HG02763 (cell line): Measurements from ENCODE around the gene CTIF.

Experiments
- ATAC-seq: cut with Tn5 transposase; IDR thresholded peaks from one replicate; pipeline ENCODE4 v1.9.1; 2021; ENCODE audit warnings: mild to moderate bottlenecking, moderate library complexity; ENCODE audit not compliant: unreplicated experiment

The CTIF gene

DNA sequence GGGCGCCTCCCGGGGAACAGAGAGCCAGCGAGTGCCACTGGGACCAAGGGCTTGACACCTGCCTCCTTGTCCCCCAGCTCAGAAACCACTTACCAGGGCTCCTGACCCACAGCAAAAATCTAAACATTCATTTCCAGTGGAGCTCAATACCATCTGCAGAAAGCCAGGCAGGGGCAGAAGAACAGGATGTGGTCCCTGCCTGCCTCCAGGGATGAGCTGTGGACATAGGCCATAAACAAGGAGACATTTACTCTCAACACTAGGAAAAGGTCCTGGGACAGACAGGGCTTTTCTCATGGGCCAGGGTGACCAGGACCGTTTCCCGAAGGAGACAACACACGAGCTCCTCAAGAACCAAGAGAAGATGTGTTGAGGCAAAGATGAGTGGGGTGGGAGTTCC is 203.0 kb downstream of the CTIF start:
- no peak for ATAC-seq

DNA sequence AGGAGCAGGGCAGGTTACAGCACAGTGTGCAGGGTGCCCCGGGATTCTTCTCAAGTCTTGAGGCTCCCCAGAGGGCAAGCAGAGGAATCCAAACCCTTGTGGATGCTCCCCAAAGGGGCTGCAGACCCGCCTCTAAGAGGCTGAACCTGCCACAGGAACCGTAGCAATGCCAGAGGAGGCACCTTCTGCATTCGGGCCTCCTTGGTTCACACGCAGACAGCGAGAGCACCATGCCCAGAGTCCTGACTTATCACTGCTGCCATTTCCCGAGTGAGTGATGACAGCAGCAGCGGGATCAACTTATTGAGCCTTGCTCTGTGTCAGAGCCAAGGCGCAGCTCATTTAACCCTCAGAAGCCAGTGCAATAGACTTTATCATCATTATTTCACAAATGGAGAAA is 203.5 kb downstream of the CTIF start:
- ATAC-seq, result no peak

DNA sequence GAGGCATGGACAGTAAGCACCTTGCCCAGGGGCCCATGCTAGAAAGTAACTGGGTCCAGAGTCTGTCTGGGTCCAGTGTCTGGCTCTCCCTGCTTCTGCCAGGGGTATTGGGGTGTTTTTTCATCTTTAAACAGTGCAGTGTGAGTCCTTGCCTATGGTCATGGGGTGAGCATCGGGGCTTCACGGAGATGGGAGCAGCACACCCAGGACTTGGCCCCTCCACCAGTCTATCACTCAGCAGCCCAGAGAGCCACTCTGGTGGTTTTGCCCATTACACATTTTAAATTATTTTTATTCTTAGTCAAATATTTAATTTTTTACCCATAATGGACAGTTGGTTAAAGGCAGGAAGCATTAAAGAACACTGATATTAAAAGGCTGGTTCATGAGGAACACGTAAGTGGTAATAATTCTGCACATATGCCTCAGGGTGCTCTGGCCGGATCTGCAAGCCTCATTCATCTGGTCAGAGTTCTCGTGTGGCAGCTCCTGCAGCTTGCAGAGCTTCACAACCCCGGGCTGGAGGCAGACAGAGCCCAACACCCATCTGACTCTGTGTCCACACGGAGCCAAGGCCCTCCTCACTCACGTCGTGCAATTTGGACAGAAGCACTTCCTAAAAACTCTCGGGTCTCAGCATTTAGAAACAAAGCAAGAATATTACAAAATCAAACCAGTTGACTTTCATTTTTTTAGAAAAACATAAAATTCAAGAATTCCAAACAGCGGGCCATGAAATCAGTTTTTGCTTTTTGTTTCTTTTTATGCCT is 204.1 kb downstream of the CTIF start:
- no peak for ATAC-seq

DNA sequence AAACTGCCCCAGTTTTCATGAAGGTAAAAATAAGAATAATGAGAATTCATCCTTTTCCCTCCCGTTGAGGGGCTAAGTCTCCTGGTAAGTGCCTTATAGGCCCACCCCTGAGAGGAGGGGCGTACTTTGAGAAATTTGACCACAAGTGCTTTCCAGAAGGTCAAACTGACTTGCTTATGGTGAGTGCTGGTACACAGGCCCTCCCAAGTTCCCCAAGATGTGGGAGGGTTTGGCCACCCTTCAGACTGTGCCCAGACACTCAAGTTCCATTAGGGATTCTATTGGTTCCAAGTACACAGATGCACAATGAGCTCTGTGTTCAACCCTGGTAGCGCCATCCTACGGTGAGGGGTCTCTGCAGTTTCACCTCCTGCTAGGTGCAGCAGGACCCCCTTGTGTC is 205.1 kb downstream of the CTIF start:
- no peak for ATAC-seq

DNA sequence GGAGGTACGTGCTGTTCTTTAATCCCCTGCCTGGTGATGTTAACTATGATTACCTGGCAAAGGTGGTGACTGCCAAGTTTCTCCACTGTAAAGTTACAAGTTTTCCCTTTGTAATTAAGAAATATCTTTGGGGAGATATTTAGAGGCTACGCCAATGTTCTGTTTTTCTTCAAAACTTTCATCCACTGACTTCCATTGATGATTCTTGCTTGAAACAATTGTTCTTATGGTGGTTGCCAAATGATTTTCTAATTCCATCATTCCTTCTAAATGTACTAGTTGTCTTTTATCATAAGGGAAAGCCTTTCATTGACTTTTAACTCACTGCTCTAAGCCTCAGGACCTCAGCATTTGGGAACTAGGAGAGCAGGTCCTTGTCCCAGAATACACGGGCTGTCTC is 206.5 kb downstream of the CTIF start:
- ATAC-seq, result no peak

DNA sequence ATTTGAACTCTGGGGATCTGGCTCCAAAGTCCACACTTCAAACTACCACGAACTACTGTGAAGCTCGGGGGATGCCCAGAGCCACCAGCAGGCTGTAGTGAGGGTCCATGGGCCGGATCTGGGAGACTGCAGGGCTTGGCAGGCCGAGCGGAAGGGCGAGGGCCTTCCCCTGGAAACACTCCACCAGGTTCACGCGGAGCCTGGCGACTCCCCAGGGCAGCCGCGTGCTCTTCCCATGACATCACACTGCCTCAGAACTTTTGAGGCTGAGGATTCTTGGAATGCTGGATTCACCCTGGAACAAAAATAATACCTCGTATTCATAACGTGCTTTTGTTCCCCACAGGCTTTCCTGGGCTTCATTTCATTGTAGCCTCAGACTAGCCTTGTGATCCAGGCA is 210.9 kb downstream of the CTIF start:
- no peak for ATAC-seq

DNA sequence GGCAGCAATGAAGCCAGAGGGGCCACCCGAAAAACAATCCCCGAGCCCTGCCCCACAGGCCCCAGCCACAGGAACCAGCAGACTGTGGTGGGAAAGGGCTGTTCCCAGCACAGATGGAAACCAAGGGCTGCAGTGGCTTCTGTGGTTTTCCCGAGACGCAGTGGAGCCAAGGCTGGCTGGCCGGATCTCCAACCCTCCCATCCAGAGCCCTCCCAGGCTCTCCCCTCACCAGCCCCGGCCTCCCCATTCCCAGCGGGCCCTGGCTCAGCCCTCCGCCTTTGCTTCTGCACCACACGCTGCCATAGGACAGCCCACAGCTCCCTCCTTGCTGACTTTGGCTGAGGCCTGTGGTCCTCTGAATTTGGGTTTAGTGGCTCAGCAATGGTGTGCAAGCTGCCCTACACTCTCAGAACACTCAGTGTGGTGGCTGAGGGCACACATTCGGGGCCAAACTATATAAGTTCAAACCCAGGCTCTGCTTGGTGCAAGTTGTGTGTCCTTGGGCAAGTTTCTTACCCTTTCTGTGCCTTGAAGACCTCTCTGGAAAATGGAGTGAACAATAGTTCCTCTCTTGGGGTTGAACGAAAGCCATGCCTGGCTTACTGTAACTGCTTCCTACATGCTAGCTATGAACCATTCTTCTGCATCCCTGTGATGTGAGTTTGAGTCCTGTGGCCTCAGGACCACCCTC is 211.8 kb downstream of the CTIF start:
- no peak for ATAC-seq

DNA sequence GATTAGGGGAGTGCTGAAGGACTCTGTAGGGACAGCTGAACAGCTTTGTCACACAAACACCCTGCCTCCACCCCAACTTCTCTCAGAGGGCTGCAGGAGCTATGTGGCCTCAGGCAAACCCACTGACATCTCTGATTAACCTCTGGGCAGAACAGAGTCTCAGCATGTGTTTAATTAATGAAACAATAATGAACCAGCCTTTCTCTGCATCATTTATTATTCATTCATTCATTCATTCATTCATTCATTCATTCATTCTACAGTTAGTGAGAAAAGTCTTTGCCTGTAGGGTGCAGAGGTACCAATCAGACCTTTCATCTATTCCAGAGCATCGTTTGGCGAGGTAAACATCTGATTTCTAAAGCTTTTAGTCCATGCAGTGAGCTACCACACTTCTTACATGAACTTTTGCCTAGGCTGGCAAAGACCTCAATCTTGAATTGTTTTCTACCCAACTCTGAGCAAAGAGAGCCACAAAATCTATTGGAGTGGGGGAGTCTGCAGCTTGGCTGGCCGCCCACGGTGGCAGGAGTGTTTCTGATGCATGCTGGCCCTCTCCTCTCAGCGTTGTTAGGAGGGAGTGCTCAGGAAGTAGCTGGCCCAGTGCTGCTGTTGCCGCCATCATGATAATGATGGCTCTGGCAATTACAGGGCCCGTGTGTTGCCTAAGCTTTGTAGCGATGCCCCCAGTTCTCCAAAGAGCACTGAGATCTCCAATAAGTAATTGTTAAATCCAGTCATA is 213.1 kb downstream of the CTIF start:
- ATAC-seq, result no peak

DNA sequence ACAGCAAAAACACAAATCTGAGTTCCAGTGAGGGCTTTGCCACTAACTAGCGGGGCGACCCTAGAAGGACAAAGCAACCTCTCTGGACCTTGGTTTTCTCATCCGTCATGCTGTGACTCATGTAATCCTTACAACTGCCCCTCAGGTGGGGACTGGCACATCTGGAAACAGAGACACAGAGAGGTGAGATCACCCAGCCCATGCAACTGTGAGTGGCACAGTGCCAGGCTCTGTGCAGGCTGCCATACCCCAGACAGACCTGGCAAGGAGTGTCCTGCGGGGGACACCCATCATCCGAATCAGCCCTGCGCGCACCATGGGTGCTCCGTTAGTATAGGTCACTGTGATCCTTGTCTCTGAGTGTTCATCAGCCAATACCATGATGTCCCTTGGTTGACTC is 213.6 kb downstream of the CTIF start:
- ATAC-seq, result no peak

DNA sequence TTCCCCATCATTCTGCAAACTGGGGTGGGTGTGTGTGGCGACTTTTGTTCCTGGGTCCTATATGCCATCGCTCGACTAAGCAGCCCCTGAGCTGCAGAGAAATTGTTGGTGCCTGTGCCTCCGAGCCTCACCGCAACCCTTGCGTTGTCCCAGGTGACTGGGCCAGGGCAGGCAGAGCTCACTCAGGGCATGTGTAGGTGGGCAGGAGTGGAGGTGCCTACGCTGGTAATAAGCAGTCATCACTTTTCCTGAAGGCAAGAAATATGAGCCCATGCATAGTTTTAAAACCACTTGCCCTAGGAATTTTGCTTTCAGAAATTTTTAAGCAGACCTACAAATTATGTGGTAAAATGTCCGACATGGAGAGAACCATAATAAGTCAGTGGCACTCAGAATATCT is 214.1 kb downstream of the CTIF start:
- ATAC-seq, result no peak

DNA sequence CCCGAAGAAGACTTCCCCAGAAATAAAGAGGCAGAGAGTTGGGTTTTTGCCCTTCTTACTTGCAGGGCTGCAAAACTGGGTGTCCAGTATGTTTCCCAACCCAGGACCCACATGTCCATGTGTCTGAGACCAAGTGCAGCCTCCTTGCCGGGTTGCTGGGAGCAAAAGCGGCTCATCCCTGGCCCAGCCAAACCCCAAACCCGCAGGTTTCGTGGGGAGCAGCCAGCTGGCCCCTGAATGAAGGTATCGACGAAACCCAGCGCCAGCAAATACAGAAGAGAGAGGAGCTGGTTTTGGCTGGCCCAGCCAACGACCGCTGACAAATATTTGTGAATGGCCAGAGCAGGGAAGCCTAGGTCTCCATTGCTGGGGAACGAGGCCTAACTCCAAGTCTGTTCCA is 214.9 kb downstream of the CTIF start:
- ATAC-seq, result no peak

DNA sequence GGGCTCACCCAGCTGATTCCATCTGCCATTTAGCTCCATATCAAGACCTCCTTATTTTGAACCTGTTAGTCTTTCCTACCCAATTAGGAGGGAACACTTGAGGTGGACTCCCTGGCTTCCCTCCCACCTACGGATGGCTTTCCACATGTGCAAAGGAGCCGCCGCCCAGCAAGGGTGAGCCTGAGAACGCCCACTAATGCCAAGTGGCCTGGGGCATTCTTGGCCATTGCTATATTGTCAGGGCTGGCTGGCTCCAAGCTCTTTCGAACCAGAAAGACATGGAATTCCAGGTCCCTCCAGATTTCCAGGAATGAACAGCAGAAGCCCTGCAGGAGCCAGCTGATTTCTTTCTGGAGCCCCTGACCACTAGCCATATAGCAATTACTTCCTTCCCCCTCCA is 215.7 kb downstream of the CTIF start:
- ATAC-seq, result no peak

DNA sequence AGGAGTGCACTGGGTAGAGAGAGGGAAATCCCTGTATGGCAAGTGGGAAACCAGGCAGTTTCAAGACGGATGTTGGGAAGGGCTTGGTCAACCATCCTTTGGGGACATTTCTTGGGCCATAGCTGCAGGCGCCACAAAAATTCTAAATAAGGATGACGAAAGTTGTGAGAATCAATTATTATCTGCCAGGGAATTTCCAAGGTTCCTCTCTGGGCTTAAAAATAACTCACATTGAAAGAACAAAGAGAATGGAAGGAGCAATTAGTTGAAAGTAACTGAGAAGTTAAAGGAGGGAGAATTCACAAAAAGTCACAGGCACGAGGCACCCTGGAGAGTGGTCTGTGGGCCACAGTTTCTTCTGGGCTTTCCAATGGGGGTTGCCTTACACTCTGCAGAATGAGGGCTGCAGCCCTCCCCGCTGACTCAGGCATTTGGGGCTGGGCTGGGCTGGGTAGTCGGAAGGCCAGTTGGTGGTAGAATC is 216.2 kb downstream of the CTIF start:
- ATAC-seq, result no peak

DNA sequence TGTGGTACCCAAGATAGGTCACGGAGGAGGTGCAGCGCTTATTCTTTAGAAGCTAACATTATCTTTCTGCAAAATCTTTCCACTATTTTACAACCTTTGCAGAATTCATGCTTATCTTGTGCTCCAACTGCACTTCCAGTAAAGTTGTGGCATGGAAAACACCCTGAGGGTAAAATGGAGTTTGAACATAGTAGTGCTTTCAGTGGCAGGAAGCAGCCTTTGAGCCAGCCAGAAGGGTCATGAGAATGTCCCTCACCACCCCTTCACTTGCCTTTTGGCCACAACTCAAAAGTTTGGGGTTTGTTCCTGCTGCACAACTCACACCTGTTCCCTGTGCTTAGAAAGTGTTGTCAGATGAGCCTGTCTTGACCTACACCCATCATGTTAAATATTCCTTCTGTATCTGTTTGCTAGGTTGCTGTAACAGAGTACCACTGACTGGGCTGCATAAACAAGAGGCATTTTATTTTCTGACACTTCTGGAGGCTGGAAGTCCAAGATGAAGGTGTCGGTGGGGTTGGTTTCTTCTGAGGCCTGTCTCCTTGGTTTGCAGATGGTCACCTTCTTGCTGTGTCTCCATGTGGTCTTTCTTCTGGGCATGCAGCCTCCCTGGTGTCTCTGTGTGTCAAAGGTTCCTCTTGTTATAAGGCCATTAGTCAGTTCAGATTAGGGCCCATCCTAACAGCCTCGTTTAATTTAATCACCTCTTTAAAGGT is 217.8 kb downstream of the CTIF start:
- no peak for ATAC-seq

DNA sequence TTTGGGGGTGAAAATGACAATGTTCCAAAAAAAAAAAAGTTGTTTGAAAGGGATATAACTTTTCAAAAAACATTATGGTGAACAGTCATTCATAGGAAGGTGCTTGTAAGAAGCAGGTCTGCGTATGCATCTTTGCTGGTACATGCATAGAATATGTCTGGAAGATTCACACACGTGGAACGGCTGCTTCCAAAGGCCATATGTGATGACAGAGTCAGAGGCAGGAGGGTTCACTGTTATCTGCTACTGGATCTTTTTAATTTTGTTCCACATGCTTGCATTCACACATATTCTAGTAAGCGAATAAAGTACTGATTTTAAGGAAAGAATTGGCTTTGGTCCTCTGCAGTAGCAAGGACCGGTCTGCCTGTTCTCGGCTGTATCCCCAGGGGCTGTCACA is 218.5 kb downstream of the CTIF start:
- ATAC-seq, result no peak

DNA sequence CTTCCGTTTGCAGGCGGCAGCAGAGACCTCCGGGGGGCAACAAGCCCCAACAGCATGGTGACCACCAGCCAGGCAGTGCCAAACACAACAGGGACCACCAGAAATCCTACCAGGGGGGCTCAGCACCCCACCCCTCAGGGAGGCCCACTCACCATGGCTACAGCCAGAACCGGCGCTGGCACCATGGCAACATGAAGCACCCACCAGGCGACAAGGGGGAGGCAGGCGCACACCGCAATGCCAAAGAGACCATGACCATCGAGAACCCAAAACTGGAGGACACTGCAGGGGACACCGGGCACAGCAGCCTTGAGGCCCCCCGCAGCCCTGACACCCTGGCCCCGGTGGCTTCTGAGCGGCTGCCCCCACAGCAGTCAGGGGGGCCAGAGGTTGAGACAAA is 219.1 kb downstream of the CTIF start:
- no peak for ATAC-seq

DNA sequence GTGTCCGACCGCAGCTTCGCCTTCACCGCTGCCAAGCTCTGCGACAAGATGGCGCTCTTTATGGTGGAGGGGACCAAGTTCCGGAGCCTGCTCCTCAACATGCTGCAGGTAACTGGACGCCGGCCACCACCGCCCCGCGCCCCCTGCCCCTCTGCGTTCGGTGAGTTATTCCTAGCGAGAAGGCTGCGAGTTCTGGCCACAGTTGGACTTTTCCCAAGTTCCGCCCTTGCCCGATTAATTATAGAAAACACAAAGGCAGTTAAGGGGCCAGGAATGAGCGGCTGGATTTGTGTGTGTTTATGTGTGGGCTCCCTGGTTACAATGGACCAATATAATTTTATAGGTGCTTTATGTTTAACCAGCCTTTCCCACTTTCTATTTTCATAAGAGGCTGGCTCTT is 222.8 kb downstream of the CTIF start:
- ATAC-seq, result no peak

DNA sequence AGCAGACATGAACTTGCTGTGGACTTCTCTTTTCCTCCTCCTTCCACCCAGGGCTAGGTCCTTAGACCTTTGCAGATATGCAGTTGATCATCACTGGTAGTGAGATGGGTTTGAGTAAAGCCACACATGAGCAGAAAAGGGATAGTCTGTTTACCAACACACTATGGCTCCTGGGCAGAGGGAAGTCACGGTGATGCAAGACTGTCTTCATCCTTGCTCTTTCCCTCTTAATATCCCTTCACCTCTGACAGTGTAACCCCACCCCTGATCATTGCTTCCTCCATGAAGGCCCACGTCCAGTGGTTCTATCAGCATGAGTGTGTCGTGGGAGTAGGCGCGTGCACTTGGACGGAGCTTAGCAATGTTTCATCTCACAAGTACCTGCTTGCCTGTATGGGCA is 223.2 kb downstream of the CTIF start:
- no peak for ATAC-seq

DNA sequence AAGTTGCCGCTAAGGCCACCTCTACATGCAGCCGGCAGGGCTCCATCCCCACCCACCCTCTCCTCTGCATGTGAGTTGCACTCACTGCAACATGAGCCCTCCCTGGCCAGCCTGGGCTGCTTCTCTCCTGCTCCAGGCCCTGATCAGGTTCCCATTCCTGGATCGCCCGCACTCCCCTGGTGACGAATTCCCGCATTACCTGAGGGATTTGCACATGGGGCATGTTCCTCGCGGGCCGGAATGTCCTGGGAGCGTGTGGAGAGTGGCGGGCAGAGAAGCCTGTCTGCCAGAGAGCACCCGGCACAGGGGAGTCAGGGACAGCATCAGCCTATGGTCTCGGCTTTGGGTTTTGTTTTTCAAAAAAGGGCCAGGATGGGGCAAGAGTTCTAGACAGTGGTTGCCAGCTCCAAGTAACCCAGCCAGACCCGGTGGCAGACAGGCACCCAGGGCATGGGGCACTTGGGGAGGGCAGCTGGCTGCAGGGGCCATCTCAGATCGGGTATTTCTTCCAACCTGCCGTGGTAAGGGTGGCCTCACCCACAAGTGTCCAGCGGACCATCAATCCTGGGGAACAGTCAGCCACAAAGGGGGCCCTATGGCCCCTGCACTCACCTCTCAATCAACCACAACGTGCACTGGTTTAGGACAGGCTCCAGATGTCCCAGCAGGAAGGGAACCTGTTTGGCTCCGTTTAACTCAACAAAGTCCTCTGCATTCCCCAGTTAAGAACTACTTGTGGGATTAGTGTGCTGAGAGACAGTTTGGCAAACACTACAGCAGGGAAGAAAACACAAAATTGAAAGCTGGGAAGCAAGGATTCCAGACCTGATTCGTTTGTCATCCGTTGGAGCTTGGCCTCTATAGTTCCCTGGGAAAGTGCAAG is 224.2 kb downstream of the CTIF start:
- ATAC-seq, result no peak

DNA sequence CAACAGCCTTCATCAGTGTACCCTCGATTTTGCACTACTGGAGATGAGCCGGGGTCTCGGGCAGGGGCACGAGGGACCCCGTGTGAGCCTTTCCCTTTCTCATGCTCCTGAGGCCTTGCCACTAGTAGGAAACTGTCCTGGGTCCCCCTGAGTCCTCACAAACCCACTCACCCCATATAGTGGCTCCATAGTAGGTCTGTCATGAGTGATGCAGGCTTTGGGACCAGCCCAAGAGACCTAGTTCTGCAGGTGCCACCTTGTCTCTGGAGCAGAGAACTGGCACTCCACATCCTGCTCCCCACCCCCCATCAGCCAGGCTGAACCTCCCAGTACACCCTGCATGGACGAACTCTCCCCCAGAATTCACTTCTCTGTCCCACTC is 224.9 kb downstream of the CTIF start:
- ATAC-seq, result no peak
